Omental fat pad (tissue), 4 donors: Measurements from ENCODE around the gene SPTBN1. TPM values are rescaled to one million over a fixed set of nuclear protein-coding genes. Genes with fewer than 3 reads are reported as not detected.

Experiments
- ATAC-seq: fragments of 150-250 bp; one replicate; pipeline ENCODE4 v1.9.1; 2016; ENCODE audit warnings: mild to moderate bottlenecking, moderate library complexity; ENCODE audit not compliant: low FRiP score
- DNase-seq: peaks from one replicate; pipeline ENCODE4 v3.0.0-alpha.2; 2019; ENCODE audit warnings: low spot score
- total RNA-seq, 4 donors: library from RNA; depleted of rRNA; stranded (reverse); fragments of >200 nt; gene quantifications; one replicate each; pipeline ENCODE4 v1.1.0, GENCODE V29; 2016
- TF ChIP-seq, protein P1 (sequence below), 3 donors: fragments of 450-650 bp; IDR thresholded peaks; one replicate each; pipeline ENCODE4 v1.5.1; 2016 to 2017; ENCODE audit warnings: antibody characterized with exemption in 3 of 3, mild to moderate bottlenecking in 3 of 3, moderate library complexity in 2 of 3

The SPTBN1 gene
- total RNA-seq, 4 donors from 2014 or later = 681 to 1,046 (median 964) TPM

DNA sequence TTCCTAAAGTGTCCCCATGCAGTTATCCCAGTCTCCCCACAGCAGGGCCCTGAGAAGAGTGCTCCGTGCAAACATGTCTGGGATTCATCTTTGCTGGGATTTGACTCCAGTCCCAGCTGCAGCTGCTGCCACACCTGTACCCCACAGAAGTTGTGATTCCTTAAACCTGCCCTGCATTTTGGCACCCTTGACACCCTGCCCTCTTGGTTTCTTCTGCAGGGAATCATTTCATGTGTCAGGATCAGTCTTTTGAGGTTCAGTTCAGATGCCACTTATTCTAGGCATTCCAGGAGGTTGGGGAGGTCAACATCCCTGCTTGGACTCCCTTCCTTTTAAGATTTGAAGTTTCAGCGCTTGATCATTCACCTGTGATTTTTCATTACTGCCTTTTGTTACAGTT, 108.3 kb downstream of the SPTBN1 start:
- TF ChIP-seq, protein P1, sequence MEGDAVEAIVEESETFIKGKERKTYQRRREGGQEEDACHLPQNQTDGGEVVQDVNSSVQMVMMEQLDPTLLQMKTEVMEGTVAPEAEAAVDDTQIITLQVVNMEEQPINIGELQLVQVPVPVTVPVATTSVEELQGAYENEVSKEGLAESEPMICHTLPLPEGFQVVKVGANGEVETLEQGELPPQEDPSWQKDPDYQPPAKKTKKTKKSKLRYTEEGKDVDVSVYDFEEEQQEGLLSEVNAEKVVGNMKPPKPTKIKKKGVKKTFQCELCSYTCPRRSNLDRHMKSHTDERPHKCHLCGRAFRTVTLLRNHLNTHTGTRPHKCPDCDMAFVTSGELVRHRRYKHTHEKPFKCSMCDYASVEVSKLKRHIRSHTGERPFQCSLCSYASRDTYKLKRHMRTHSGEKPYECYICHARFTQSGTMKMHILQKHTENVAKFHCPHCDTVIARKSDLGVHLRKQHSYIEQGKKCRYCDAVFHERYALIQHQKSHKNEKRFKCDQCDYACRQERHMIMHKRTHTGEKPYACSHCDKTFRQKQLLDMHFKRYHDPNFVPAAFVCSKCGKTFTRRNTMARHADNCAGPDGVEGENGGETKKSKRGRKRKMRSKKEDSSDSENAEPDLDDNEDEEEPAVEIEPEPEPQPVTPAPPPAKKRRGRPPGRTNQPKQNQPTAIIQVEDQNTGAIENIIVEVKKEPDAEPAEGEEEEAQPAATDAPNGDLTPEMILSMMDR (IDR thresholded peaks at IDR 0.05) = no peak
- no peak for DNase-seq
- no peak for ATAC-seq

DNA sequence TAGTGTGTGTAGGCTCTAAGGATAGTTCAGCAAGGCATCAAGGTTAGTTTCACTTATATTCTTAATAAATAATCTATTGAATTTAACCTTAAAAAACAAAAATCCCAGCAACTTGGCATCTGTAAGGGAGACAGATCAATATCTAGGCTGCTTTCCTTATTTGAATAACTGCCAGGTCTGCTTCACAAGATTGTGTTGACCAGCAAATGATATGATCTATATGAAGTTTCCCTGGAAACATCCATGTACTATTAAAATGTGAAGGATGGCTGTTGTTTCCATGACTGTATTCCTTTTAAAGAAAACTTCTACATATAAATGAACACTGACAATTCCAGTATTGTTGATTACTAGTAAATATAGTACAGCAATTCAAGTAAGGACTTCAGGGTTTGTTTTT, 109.4 kb downstream of the SPTBN1 start:
- ATAC-seq = no peak
- DNase-seq = no peak
- TF ChIP-seq, protein P1 (IDR thresholded peaks at IDR 0.05) = no peak

DNA sequence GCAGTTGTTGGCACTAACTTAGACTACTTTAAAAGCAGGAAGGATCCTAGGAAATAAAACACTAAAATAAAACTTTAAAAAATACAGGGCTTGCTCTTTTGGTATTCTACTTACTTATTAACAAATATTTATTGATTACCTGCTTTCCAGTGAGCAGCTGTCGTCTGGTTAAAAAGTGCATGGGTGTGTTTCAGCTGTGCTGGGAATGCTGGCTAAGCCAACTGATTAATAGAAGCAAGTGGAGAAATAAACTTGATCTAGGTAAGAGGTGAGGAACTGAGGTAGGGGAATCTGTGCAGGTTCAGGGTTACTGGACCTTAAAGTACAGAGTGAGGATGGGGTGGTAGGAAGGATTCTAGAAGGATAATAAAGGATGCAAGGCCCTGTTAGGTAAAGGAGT, 110.8 kb downstream of the SPTBN1 start:
- DNase-seq = no peak
- TF ChIP-seq, protein P1 (IDR thresholded peaks at IDR 0.05) = no peak
- no peak for ATAC-seq

DNA sequence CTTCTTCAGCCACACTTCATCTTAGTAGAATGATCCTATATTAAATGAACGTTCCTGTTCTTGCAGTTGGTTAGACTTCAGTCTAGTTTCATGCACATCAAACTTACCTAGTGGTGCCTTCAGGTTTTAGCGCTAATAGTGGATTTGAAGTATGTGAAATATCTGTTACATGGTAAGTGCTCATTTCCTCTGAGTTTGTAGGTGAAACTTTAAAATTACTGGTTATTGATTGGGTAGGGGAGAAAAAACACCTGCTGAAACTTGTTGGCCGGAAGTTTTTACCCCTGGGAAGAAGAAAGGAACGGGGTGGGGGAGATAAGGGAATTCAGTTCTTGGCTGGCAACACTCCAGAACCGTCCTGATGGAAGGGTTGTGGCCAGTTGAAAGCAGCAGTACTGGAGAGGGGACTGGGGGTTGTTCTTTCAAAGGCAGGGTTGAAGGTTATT, 112.8 kb downstream of the SPTBN1 start:
- ATAC-seq = no peak
- TF ChIP-seq, protein P1 (IDR thresholded peaks at IDR 0.05) = no peak
- DNase-seq = no peak

DNA sequence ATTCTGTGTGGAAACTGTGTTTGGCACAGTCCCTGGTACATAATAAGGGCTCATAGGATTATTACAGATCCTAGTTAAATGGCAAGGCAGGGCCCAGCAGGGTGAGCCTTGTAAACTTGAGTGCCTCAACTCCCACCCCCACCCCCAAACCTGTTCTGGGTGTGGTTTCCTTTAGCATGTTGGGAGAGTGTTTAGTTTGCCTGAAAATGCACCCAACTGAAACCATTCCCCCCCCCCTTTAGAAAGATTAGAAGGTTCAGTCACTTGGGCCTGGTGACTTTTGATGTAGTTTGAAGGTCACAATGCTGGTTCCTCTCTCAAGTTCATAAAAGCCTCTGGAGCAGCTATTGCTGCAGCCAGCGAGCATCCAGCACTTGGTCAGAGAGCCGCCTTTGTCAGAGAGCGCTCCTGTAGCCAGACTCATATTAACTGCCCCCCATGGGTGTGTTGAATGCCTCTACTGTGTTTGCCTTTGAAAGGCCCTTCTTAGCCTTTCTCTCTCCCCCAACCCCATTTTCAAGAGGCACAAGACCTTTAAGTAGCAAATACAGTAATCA, 113.7 kb downstream of the SPTBN1 start:
- ATAC-seq = no peak
- no peak for DNase-seq
- TF ChIP-seq, protein P1 (IDR thresholded peaks at IDR 0.05) = no peak

DNA sequence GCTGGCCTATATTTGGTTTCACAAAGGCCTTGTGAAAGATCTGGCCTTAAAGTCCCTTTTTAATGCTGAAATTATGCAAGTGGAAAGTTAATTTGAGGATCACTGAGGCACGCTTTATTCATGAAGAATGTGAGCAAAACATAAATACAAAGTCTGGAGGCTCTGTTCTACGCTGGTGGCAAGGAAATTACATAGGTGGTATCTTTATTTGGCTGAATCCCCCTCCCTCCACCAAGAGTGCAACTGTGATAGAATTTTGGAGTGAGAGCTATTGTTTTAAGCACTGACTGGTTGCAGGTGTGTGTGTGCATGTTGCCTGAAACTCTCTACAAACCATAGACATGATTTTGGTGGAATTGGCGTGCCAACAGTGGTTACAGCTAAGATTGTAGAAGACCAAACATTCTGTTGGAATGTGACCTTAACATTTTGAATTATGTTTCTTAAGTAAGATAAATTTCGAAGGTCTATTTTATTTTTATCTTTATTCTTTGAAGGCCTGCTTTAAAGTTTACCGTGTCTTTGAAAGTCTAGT, 114.3 kb downstream of the SPTBN1 start:
- no peak for DNase-seq
- no peak for ATAC-seq
- TF ChIP-seq, protein P1 (IDR thresholded peaks at IDR 0.05) = no peak
